GM10266 (cell line): ENCODE data around the gene GLRX3.

Source experiments
- DNase-seq: peaks from one replicate; pipeline ENCODE4 v3.0.0; 2012; ENCODE audit errors: extremely low spot score
- TF ChIP-seq, protein P1 (sequence below): IDR thresholded peaks from 2 replicates; pipeline ENCODE4 v1.5.1; 2012; ENCODE audit warnings: mild to moderate bottlenecking, low read depth; ENCODE audit not compliant: control insufficient read depth, insufficient read depth; ENCODE audit errors: missing control alignments

Gene GLRX3

DNA sequence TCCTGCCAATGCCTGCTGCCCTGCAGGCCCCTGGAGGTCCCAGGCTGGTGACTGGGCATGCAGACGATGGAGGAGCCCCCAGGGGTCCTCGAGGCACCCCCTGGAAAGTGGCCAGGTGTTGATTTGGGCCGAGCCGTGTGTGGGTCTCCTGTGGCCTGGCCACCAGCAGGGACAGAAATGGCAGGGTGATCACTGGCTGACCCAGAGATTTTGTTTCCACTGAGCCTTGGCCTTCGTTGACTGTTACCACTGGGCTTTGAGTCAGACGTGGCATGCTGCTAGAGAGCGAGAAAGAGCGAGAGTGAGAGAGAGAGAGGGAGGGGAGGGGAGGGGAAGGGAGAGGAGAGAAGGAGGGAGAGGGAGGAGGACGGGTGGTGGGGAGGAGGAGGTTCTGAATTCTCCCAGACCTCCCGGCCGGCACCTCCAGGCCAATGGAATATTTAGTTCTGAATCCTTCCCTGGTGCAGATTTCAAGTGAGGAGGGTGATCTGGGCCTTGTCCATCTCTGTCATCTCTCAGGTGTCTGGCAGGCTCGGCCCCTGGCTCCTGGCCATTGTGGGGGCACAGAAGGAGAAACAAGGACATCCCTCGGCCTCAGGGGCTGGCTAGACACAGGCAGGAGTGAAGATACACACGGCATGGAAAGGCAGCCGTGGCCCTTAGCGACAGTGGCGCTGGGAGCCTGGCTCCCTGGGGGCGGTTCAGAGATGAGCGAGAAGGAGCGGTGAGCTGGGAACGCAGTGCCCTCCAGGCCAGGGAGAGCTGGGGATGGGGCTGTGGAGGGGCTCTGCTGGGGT, 58.2 kb downstream of the GLRX3 start:
- DNase-seq, result no peak
- TF ChIP-seq, protein P1, sequence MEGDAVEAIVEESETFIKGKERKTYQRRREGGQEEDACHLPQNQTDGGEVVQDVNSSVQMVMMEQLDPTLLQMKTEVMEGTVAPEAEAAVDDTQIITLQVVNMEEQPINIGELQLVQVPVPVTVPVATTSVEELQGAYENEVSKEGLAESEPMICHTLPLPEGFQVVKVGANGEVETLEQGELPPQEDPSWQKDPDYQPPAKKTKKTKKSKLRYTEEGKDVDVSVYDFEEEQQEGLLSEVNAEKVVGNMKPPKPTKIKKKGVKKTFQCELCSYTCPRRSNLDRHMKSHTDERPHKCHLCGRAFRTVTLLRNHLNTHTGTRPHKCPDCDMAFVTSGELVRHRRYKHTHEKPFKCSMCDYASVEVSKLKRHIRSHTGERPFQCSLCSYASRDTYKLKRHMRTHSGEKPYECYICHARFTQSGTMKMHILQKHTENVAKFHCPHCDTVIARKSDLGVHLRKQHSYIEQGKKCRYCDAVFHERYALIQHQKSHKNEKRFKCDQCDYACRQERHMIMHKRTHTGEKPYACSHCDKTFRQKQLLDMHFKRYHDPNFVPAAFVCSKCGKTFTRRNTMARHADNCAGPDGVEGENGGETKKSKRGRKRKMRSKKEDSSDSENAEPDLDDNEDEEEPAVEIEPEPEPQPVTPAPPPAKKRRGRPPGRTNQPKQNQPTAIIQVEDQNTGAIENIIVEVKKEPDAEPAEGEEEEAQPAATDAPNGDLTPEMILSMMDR, result no peak

GRCh38 chr10:130194991-130195645, 58.9 kb downstream of the GLRX3 start:
- DNase-seq, result no peak
- TF ChIP-seq, protein P1, result no peak

DNA sequence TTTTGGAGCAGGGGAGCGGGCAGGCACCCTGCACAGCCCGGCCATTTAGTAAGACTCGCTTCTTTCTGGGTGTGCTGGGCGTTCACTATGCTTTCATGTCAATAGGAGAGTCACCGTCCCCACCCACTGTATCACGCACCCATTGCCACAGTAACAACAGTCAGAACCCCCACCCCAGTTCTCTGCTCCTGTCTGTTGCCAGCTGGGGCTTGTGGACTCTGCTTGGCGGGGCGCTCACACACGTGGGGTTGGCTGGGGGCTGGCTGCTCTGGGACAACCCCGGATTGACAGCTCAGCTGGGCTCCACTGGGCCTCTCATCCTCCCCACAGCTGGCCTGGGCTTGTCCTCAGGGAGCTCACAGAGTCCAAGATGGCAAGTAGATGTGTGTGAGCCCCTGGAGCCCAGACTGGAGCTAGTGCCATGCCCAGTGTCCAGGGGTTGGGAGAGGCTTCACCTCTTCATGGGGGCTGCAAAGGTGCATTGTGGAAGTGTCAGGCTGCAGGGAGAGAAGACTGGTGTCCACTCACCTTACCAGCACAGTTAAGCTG, 59.6 kb downstream of the GLRX3 start:
- DNase-seq, result no peak
- TF ChIP-seq, protein P1, result no peak

DNA sequence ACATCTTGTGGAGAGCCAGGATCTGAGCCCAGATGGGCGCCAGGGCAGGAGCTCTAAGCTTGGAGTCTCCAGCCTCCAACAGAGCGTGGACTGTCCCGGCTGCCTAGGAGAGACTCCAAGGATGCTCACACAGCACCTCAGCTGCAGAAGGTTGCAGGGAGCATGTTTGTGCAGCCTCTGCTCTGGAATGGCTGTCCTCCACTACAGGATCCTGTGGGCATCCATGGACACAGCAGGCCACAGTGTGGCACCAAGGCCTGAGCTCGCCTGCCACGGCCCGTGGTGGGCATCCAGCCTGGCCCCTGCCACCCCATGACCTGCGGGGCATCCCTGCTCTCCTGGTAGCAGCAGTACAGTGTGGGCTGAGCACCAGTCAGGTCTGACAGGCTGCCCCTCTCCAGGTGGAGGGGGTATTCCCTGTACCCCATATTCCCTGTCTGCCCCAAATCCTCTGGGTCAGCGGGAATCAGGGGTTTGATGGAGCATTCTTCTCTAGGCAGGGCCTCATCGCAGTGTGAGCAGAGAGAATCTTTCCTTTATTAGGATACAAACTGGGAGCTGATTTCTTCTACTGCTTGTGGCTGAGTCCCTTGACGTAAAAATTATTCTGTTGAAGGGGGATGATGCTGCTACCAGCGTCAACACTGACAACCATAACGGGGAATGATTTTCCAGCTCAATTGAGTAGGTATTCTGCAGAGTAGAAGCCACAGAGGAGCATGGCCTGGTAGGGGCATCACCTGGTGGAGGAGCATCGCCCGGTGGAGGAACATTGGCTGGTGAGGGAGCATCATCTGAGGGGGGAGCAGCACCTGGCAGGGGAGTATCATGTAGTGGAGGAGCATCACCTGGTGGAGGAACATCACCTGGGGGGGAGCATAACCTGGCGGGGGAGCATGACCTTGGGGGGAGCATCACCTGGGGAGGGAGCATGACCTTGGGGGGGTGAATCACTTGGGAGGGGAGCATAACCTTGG, 60.6 kb downstream of the GLRX3 start:
- DNase-seq, result no peak
- TF ChIP-seq, protein P1, result no peak

DNA sequence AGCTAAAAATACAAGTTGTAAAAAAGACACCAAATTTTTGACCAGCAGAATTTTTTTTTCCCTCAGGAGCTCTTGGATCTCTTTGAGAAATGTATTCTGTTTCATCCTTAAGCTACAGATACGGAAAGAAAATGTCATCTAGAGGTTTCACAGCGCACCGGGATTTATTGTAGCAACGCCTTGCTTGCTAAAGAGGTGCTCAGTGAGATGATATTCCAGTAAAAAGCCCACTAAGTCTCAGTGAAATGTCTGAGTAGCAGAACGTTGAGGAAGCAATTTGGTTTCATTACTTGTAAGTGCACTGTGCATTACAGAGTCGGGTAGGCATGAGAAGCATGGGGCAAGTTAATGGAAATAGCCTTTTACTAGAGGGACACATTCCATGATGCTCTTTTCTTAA, 62.5 kb downstream of the GLRX3 start:
- TF ChIP-seq, protein P1, result no peak
- no peak for DNase-seq

GRCh38 chr10:130200179-130201042, 64.2 kb downstream of the GLRX3 start:
- TF ChIP-seq, protein P1, result no peak
- DNase-seq, result no peak
